Adrenal gland (tissue), 5 donors: ENCODE data around the gene PRKN.

Source experiments
- CTCF ChIP-seq, 6 experiments: fragments of 450-650 bp in 4 of 6; fragments of 200-600 bp in 2 of 6; sonication (generic) in 1 of 6; IDR thresholded peaks; 1 replicate in 5 of 6; 2 replicates in 1 of 6; pipeline versions ENCODE4 v1.5.1 to v1.8.0; 2016 to 2021; ENCODE audit warnings: antibody characterized with exemption in 6 of 6, mild to moderate bottlenecking in 2 of 6, moderate library complexity in 1 of 6
- POLR2A ChIP-seq, 2 donors: fragments of 450-650 bp; IDR thresholded peaks; one replicate each; pipeline ENCODE4 v1.6.1; 2017; ENCODE audit warnings: antibody characterized with exemption in 2 of 2, mild to moderate bottlenecking in 2 of 2, moderate library complexity in 1 of 2
- donor health status: DM: no; HTN: no; CAD: no.

GRCh38 chr6:161547617-161548016 lies 1179.9 kb downstream of the PRKN start:
- TF ChIP-seq CTCF (IDR thresholded peaks at IDR 0.05) (no peak), POLR2A (IDR thresholded peaks at IDR 0.05) (no peak)
